Trophoblast cell (in vitro differentiated cells and primary cell): Measurements from ENCODE around the gene CRTC1.

ENCODE experiments used
- DNase-seq, 2 donors: peaks; one replicate each; pipeline ENCODE4 v3.0.0-alpha.2; 2016
- H2AFZ ChIP-seq: 2 replicates; pipeline ENCODE4 v1.6.1; 2013; ENCODE audit warnings: low read length, moderate library complexity, mild to moderate bottlenecking; ENCODE audit not compliant: insufficient read depth, poor library complexity
- H2AK5ac ChIP-seq: 2 replicates; pipeline ENCODE4 v1.6.1; 2013; ENCODE audit warnings: mild to moderate bottlenecking, low read length
- H2BK120ac ChIP-seq: 2 replicates; pipeline ENCODE4 v1.6.1; 2013; ENCODE audit warnings: low read length, mild to moderate bottlenecking, moderate library complexity; ENCODE audit not compliant: insufficient read depth, poor library complexity
- H2BK12ac ChIP-seq: 2 replicates; pipeline ENCODE4 v1.6.1; 2013; ENCODE audit warnings: mild to moderate bottlenecking, low read length, moderate library complexity
- H2BK5ac ChIP-seq: 2 replicates; pipeline ENCODE4 v1.6.1; 2013; ENCODE audit warnings: low read length, low read depth, moderate library complexity, mild to moderate bottlenecking; ENCODE audit not compliant: poor library complexity
- H3K14ac ChIP-seq: 2 replicates; pipeline ENCODE4 v1.6.1; 2013; ENCODE audit warnings: mild to moderate bottlenecking, low read length
- H3K18ac ChIP-seq: 2 replicates; pipeline ENCODE4 v1.6.1; 2013; ENCODE audit warnings: mild to moderate bottlenecking, low read length
- H3K23ac ChIP-seq: 2 replicates; pipeline ENCODE4 v1.6.1; 2013; ENCODE audit warnings: low read length
- H3K27ac ChIP-seq: 2 replicates; pipeline ENCODE4 v1.5.1; 2013; ENCODE audit warnings: low read depth, mild to moderate bottlenecking, inconsistent platforms, low read length, moderate library complexity
- H3K27me3 ChIP-seq: 2 replicates; pipeline ENCODE4 v1.6.1; 2013; ENCODE audit warnings: inconsistent platforms, mild to moderate bottlenecking, low read length, moderate library complexity; ENCODE audit not compliant: insufficient read depth
- H3K36me3 ChIP-seq, 2 experiments: 1 replicate in 1 of 2; 2 replicates in 1 of 2; pipeline ENCODE4 v1.6.1; 2013; ENCODE audit warnings: low read length in 2 of 2, mild to moderate bottlenecking in 2 of 2, moderate library complexity in 1 of 2; ENCODE audit not compliant: insufficient read depth in 2 of 2, control insufficient read depth in 1 of 2
- H3K4ac ChIP-seq: 2 replicates; pipeline ENCODE4 v1.6.1; 2013; ENCODE audit warnings: low read depth, mild to moderate bottlenecking, low read length, moderate library complexity
- H3K4me1 ChIP-seq, 2 experiments: 1 replicate in 1 of 2; 2 replicates in 1 of 2; pipeline ENCODE4 v1.6.1; 2013; ENCODE audit warnings: low read length in 2 of 2, mild to moderate bottlenecking in 2 of 2, moderate library complexity in 1 of 2; ENCODE audit not compliant: insufficient read depth in 2 of 2, control insufficient read depth in 1 of 2
- H3K4me2 ChIP-seq: 2 replicates; pipeline ENCODE4 v1.6.1; 2013; ENCODE audit warnings: inconsistent platforms, mild to moderate bottlenecking, low read length, moderate library complexity
- H3K4me3 ChIP-seq: 2 replicates; pipeline ENCODE4 v1.5.1; 2013; ENCODE audit warnings: mild to moderate bottlenecking, low read depth, low read length, inconsistent platforms
- H3K79me1 ChIP-seq: one replicate; pipeline ENCODE4 v1.6.1; 2013; ENCODE audit warnings: low read length
- H3K79me2 ChIP-seq: 2 replicates; pipeline ENCODE4 v1.6.1; 2013; ENCODE audit warnings: low read length, mild to moderate bottlenecking; ENCODE audit not compliant: control insufficient read depth, insufficient read depth, poor library complexity
- H3K9ac ChIP-seq: 2 replicates; pipeline ENCODE4 v1.6.1; 2013; ENCODE audit warnings: mild to moderate bottlenecking, low read length
- H3K9me3 ChIP-seq: 2 replicates; pipeline ENCODE4 v1.6.1; 2013; ENCODE audit warnings: low read depth, mild to moderate bottlenecking, control low read depth, inconsistent platforms, low read length; ENCODE audit not compliant: insufficient read depth
- H4K12ac ChIP-seq: 2 replicates; pipeline ENCODE4 v1.6.1; 2013; ENCODE audit warnings: low read depth, mild to moderate bottlenecking, low read length, moderate library complexity
- H4K8ac ChIP-seq: 2 replicates; pipeline ENCODE4 v1.6.1; 2013; ENCODE audit warnings: low read depth, mild to moderate bottlenecking, low read length, moderate library complexity
- H4K91ac ChIP-seq: one replicate; pipeline ENCODE4 v1.6.1; 2013; ENCODE audit warnings: low read depth, mild to moderate bottlenecking, low read length, moderate library complexity
- WGBS: extraction: QIAGEN DNeasy Blood & Tissue Kit; methylation state at CpG from one replicate; pipeline ENCODE4 v1.1.7; 2013; ENCODE audit warnings: missing lambda C conversion rate; ENCODE audit not compliant: insufficient read length, insufficient coverage; ENCODE audit errors: extremely low coverage; 5-methylcytosine and 5-hydroxymethylcytosine counted together

Gene CRTC1

DNA sequence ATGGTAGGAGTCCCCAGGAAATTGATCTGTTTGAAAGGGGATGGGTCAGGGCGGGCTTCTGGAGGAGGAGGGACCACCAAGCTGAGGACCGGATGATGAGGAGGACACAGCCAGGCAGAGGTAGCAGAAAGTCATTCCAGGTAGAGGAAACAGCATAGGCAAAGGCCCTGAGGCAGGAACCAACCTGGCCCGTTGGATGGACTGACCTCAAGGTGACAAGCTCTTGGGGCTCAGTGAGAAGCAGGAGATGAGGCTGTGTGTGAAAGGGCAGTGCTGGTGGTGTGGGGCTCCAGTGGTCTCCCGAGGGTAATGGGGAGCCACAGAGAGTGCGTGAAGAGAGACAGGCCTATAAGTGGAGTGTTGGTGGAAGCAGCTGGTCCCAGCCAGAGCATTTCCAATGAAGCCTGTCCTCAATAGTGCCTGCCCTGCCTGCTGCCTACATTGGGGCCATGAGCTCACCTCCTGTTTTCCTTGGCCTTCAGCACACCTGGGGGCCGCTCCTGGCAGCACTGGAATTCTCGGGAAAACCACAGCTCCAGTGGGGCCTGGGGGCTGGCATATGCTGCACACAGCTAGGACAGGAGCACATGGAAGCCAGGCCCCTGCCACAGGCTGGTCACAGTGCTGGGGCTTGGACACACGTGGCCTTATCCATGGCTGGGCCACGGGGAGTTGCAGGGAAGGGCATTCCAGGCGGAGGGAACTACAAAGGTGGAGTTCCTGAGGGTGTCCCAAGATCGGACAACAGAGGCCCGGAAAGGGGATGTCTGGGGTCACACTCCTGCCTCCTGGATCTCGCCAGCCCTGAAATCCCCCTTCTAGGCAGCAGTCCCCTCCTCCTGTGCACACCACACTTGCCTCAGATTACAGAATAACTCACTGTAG lies 109.9 kb downstream of the CRTC1 start:
- Histone ChIP-seq H2BK5ac (no peak overlapping the region), H3K79me2 (no peaks in the 10 kb centered on the region), H2AFZ (no peak overlapping the region), H3K27me3 (peaks cover 43% of the 10 kb centered on the region), H3K4ac (no peak overlapping the region), H4K91ac (no peak overlapping the region), H3K4me2 (no peak overlapping the region), H3K18ac (no peak overlapping the region), H3K27ac (no peak overlapping the region), H4K8ac (no peak overlapping the region), H3K36me3 (no peaks in the 10 kb centered on the region), H3K9me3 (peaks cover 9% of the 10 kb centered on the region), H2BK12ac (no peak overlapping the region), H3K4me1 (no peaks in the 10 kb centered on the region), H3K9ac (no peak overlapping the region), H3K79me1 (no peaks in the 10 kb centered on the region), H3K4me3 (no peak overlapping the region), H4K12ac (no peak overlapping the region), H3K14ac (no peak overlapping the region), H2AK5ac (no peak overlapping the region), H3K23ac (no peak overlapping the region), H2BK120ac (no peak overlapping the region)
- no peak for DNase-seq
- WGBS, result no CpG with 5 or more reads among the region's 13 CpGs

GRCh38 chr19:18794029-18794313 lies 110.5 kb downstream of the CRTC1 start:
- H3K4me1 ChIP-seq, result no peaks in the 10 kb centered on the region

DNA sequence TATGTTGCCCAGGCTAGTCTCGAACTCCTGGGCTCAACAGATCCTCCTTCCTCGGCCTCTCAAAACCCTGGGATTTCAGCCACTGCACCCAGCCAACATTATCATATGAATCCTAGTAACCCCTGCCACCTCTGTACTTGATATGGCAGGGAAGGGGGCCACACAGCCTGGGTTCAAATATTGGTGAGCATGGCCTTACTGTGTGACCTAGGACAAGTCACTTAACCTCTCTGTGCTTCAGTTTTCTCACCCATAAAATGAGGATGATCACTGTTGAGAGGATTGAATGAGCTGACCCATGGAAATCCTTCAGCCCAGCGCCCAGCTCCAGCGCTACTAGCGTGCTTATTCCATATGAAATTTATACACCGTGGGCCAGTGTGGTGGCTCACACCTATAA lies 111.2 kb downstream of the CRTC1 start:
- Histone ChIP-seq H4K12ac (no peak overlapping the region), H3K27me3 (peaks cover 30% of the 10 kb centered on the region), H3K23ac (no peak overlapping the region), H3K4me1 (no peaks in the 10 kb centered on the region), H2AFZ (no peak overlapping the region), H2AK5ac (no peak overlapping the region), H3K4me3 (no peak overlapping the region), H3K27ac (no peak overlapping the region), H2BK120ac (no peak overlapping the region), H2BK5ac (no peak overlapping the region), H3K18ac (no peak overlapping the region), H3K79me1 (no peaks in the 10 kb centered on the region), H3K36me3 (no peaks in the 10 kb centered on the region), H3K9ac (no peak overlapping the region), H2BK12ac (no peak overlapping the region), H3K9me3 (peaks cover 3% of the 10 kb centered on the region), H4K91ac (no peak overlapping the region), H3K14ac (no peak overlapping the region), H3K4ac (no peak overlapping the region), H3K79me2 (no peaks in the 10 kb centered on the region), H4K8ac (no peak overlapping the region), H3K4me2 (no peak overlapping the region)
- no peak for DNase-seq
- WGBS, result no CpG with 5 or more reads among the region's 6 CpGs

More at GRCh38 chr19:18794029-18794313, 110.5 kb downstream of the CRTC1 start:
- no peak overlapping the region for H2AFZ ChIP-seq
- no peak overlapping the region for H3K4me3 ChIP-seq
- H3K9ac ChIP-seq, result no peak overlapping the region
- peaks cover 4% of the 10 kb centered on the region for H3K9me3 ChIP-seq
- no peak overlapping the region for H2BK5ac ChIP-seq
- H3K27me3 ChIP-seq, result peaks cover 37% of the 10 kb centered on the region
- no peaks in the 10 kb centered on the region for H3K79me2 ChIP-seq
- no peak overlapping the region for H3K27ac ChIP-seq
- no CpG with 5 or more reads among the region's 5 CpGs for WGBS
- no peaks in the 10 kb centered on the region for H3K36me3 ChIP-seq
- no peak overlapping the region for H2BK12ac ChIP-seq
- H3K79me1 ChIP-seq, result no peaks in the 10 kb centered on the region
- no peak overlapping the region for H2AK5ac ChIP-seq
- no peak overlapping the region for H3K4ac ChIP-seq
- no peak overlapping the region for H3K4me2 ChIP-seq
- no peak overlapping the region for H4K8ac ChIP-seq
- no peak for DNase-seq
- H2BK120ac ChIP-seq, result no peak overlapping the region
- H3K14ac ChIP-seq, result no peak overlapping the region
- H4K12ac ChIP-seq, result no peak overlapping the region
- no peak overlapping the region for H3K23ac ChIP-seq
- H4K91ac ChIP-seq, result no peak overlapping the region
- no peak overlapping the region for H3K18ac ChIP-seq

DNA sequence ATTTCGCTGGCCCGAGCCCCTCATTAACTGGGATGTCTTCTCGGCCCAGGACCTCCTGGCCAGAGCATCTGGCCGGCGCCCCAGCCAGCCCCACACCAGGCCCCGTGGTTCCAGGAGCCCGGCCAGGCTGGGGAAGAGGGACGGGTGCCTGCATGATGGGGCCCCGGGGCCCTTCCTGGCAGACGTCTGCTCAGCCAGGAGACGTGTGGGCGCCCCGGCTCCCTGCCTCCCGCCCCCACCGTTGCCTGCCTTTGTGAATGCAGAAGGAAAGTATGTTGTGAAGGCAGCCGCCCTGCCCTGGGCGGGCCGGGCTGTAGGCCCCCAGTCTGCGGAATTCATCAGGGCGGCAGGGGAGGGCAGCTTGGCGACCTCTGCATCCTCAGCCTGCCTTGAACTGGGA lies 112.1 kb downstream of the CRTC1 start:
- peak; percentile 57 to 77 for DNase-seq
- Histone ChIP-seq H4K8ac (no peak overlapping the region), H3K9ac (no peak overlapping the region), H3K4me2 (no peak overlapping the region), H3K79me1 (no peaks in the 10 kb centered on the region), H2AK5ac (no peak overlapping the region), H2BK120ac (no peak overlapping the region), H3K27me3 (peaks cover 22% of the 10 kb centered on the region), H3K9me3 (peaks cover 3% of the 10 kb centered on the region), H4K12ac (no peak overlapping the region), H3K4me1 (no peaks in the 10 kb centered on the region), H3K4me3 (no peak overlapping the region), H3K79me2 (no peaks in the 10 kb centered on the region), H2BK5ac (no peak overlapping the region), H3K36me3 (no peaks in the 10 kb centered on the region), H3K18ac (no peak overlapping the region), H2AFZ (no peak overlapping the region), H4K91ac (no peak overlapping the region), H3K4ac (no peak overlapping the region), H3K14ac (no peak overlapping the region), H3K27ac (no peak overlapping the region), H3K23ac (no peak overlapping the region), H2BK12ac (no peak overlapping the region)
- no CpG with 5 or more reads among the region's 21 CpGs for WGBS
